ENCODE results near the gene HYPK.
A peak's percentile ranks its signal among the peaks of the same experiment; 100 is the strongest.
"Not testable (repeated sequence)": the region's sequence is repeated elsewhere in the genome, so short reads cannot be mapped to it uniquely, and the experiment has no call there.

HYPK gene

GRCh38 chr15:43828061-43828657, 27.8 kb downstream of the HYPK start:
- peak; percentile 33 for DNase-seq (ENCODE audit: low spot score)
- in situ Hi-C loops (cut with MboI; ENCODE audit: low pct_unique_long_range_greater_than_20kb, low sequenced_read_pairs, unreplicated experiment): no loop called here
- TF ChIP-seq, protein P1, sequence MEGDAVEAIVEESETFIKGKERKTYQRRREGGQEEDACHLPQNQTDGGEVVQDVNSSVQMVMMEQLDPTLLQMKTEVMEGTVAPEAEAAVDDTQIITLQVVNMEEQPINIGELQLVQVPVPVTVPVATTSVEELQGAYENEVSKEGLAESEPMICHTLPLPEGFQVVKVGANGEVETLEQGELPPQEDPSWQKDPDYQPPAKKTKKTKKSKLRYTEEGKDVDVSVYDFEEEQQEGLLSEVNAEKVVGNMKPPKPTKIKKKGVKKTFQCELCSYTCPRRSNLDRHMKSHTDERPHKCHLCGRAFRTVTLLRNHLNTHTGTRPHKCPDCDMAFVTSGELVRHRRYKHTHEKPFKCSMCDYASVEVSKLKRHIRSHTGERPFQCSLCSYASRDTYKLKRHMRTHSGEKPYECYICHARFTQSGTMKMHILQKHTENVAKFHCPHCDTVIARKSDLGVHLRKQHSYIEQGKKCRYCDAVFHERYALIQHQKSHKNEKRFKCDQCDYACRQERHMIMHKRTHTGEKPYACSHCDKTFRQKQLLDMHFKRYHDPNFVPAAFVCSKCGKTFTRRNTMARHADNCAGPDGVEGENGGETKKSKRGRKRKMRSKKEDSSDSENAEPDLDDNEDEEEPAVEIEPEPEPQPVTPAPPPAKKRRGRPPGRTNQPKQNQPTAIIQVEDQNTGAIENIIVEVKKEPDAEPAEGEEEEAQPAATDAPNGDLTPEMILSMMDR (IDR thresholded peaks at IDR 0.05; ENCODE audit: extremely low read depth, insufficient read depth, missing control alignments): no peak

- DNase-seq (ENCODE audit: low spot score): not testable (repeated sequence)
These were observed 29.6 kb downstream of the HYPK start for GRCh38 chr15:43829951-43830540.

GRCh38 chr15:43830691-43831275, 30.4 kb downstream of the HYPK start:
- DNase-seq (ENCODE audit: low spot score); in situ Hi-C loops (cut with MboI; ENCODE audit: low pct_unique_long_range_greater_than_20kb, low sequenced_read_pairs, unreplicated experiment): not testable (repeated sequence)

More at GRCh38 chr15:43829951-43830540, 29.6 kb downstream of the HYPK start:
- in situ Hi-C loops (cut with MboI; ENCODE audit: low pct_unique_long_range_greater_than_20kb, low sequenced_read_pairs, unreplicated experiment): not testable (repeated sequence)

DNA sequence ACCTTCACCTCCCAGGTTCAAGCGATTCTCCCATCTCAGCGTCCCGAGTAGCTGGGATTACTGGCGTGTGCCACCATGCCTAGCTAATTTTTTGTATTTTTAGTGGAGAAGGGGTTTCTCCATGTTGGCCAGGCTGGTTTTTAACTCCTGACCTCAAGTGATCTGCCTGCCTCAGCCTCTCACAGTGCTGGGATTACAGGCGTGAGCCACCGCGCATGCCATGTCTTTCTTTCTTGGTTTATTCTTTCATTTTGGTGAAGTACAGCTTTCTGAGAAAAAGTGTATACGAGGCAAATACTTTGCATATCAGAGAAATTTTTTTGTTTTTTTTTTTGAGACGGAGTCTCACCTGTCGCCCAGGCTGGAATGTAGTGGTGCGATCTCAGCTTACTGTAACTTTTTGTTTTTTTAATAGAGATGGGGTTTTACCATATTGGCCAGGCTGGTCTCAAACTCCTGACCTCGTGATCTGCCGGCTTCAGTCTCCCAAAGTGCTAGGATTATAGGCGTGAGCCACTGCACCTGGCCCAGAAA, 31.2 kb downstream of the HYPK start:
- DNase-seq (ENCODE audit: low spot score); in situ Hi-C loops (cut with MboI; ENCODE audit: low pct_unique_long_range_greater_than_20kb, low sequenced_read_pairs, unreplicated experiment): not testable (repeated sequence)

- in situ Hi-C loops (cut with MboI; ENCODE audit: low pct_unique_long_range_greater_than_20kb, low sequenced_read_pairs, unreplicated experiment); DNase-seq (ENCODE audit: low spot score): not testable (repeated sequence)
These were observed 32.1 kb downstream of the HYPK start for GRCh38 chr15:43832485-43832884.

- in situ Hi-C loops (cut with MboI; ENCODE audit: low pct_unique_long_range_greater_than_20kb, low sequenced_read_pairs, unreplicated experiment): no loop called here
- DNase-seq (ENCODE audit: low spot score): no peak
- TF ChIP-seq, protein P1 (IDR thresholded peaks at IDR 0.05; ENCODE audit: extremely low read depth, insufficient read depth, missing control alignments): no peak
These were observed 45.0 kb downstream of the HYPK start for GRCh38 chr15:43845421-43845820.

DNA sequence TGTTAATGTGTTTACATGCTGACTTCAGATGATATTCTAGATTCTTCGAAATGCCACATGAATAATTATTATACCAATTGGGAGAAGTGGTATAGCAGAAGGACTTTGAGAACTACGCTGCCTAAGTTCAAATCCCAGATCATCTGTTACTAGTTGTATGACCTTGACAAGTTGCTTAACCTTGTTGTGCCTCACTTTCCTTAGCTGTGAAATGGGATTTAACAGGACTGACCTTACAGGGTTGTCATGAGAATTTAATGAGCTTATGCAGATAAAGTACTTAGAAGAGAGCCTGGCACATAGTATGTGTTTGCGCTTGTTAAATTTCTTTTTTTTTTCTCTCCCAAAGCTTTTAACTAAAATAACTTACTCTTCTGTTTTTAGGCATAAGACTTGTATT, 50.9 kb downstream of the HYPK start:
- in situ Hi-C loops (cut with MboI; ENCODE audit: low pct_unique_long_range_greater_than_20kb, low sequenced_read_pairs, unreplicated experiment): no loop called here
- DNase-seq (ENCODE audit: low spot score): no peak
- TF ChIP-seq, protein P1 (IDR thresholded peaks at IDR 0.05; ENCODE audit: extremely low read depth, insufficient read depth, missing control alignments): no peak

DNA sequence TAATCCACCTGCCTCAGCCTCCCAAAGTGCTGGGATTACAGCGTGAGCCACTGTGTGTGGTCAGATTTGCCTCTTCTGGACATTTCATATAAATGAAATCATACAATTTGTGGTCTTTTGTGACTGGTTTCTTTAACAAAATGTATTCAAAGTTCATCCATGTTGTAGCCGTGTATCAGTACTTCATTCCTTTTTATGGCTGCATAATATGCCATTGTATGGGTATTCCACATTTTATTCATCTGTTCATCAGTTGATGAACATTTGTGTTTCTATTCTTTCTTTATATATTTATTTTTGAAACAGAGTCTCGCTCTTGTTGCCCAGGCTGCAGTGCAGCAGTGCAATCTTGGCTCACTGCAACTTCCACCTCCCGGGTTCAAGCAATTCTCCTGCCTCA, 52.2 kb downstream of the HYPK start:
- DNase-seq (ENCODE audit: low spot score): no peak
- TF ChIP-seq, protein P1 (IDR thresholded peaks at IDR 0.05; ENCODE audit: extremely low read depth, insufficient read depth, missing control alignments): no peak
- in situ Hi-C loops (cut with MboI; ENCODE audit: low pct_unique_long_range_greater_than_20kb, low sequenced_read_pairs, unreplicated experiment): no loop called here
